IPS DF 6.9 (cell line): ENCODE data around the gene ZG16B.

Experiments used
- DNase-seq: peaks from one replicate; pipeline ENCODE4 v3.0.0-alpha.2; 2013; ENCODE audit warnings: low read depth, low spot score
- H3K27ac ChIP-seq: one replicate; pipeline ENCODE4 v1.5.1; 2013; ENCODE audit warnings: low read length, control low read depth
- H3K27me3 ChIP-seq: 2 replicates; pipeline ENCODE4 v1.6.1; 2013; ENCODE audit warnings: mild to moderate bottlenecking, low read length; ENCODE audit not compliant: control insufficient read depth, insufficient read depth
- H3K36me3 ChIP-seq: 2 replicates; pipeline ENCODE4 v1.6.1; 2013; ENCODE audit warnings: low read length; ENCODE audit not compliant: control insufficient read depth, insufficient read depth
- H3K4me1 ChIP-seq: 2 replicates; pipeline ENCODE4 v1.6.1; 2013; ENCODE audit warnings: low read length; ENCODE audit not compliant: control insufficient read depth, insufficient read depth
- H3K4me3 ChIP-seq: 2 replicates; pipeline ENCODE4 v1.5.1; 2013; ENCODE audit warnings: mild to moderate bottlenecking, low read length
- H3K9me3 ChIP-seq: 2 replicates; pipeline ENCODE4 v1.6.1; 2013; ENCODE audit warnings: low read length, inconsistent platforms; ENCODE audit not compliant: control insufficient read depth, insufficient read depth
- WGBS: extraction: QIAGEN DNeasy Blood & Tissue Kit; methylation state at CpG from one replicate; pipeline ENCODE4 v1.1.7; 2013; ENCODE audit warnings: mixed read lengths, missing lambda C conversion rate; ENCODE audit not compliant: insufficient read length, insufficient coverage; 5-methylcytosine and 5-hydroxymethylcytosine counted together

Gene ZG16B

GRCh38 chr16:2834968-2835367 lies 4.9 kb downstream of the ZG16B start:
- WGBS, result no CpG with 5 or more reads among the region's 3 CpGs
- Histone ChIP-seq H3K36me3 (no peaks in the 10 kb centered on the region), H3K4me1 (peaks cover 8% of the 10 kb centered on the region), H3K9me3 (no peaks in the 10 kb centered on the region), H3K27me3 (no peaks in the 10 kb centered on the region), H3K27ac (no peak overlapping the region), H3K4me3 (no peak overlapping the region)
- no peak for DNase-seq

- WGBS, result no CpG with 5 or more reads among the region's 22 CpGs
- no peak for DNase-seq
- H3K4me1 ChIP-seq, result peaks cover 8% of the 10 kb centered on the region
- no peaks in the 10 kb centered on the region for H3K36me3 ChIP-seq
- no peaks in the 10 kb centered on the region for H3K27me3 ChIP-seq
- H3K9me3 ChIP-seq, result no peaks in the 10 kb centered on the region
- H3K4me3 ChIP-seq, result no peak overlapping the region
- H3K27ac ChIP-seq, result no peak overlapping the region
Observed at GRCh38 chr16:2835638-2836493, 5.8 kb downstream of the ZG16B start.

GRCh38 chr16:2836646-2837508 lies 6.8 kb downstream of the ZG16B start:
- no peak overlapping the region for H3K4me3 ChIP-seq
- no peaks in the 10 kb centered on the region for H3K9me3 ChIP-seq
- no peaks in the 10 kb centered on the region for H3K36me3 ChIP-seq
- 100% methylated on average over 4 of the region's 13 CpGs for WGBS
- peaks cover 7% of the 10 kb centered on the region for H3K4me1 ChIP-seq
- no peaks in the 10 kb centered on the region for H3K27me3 ChIP-seq
- no peak overlapping the region for H3K27ac ChIP-seq
- DNase-seq, result no peak

GRCh38 chr16:2838928-2839327 lies 8.8 kb downstream of the ZG16B start:
- peak; percentile 77 for DNase-seq
- WGBS, result no CpG with 5 or more reads among the region's 12 CpGs

GRCh38 chr16:2839650-2840450 lies 9.7 kb downstream of the ZG16B start:
- Histone ChIP-seq H3K36me3 (no peaks in the 10 kb centered on the region), H3K9me3 (no peaks in the 10 kb centered on the region), H3K27me3 (no peaks in the 10 kb centered on the region), H3K4me3 (no peak overlapping the region), H3K27ac (no peak overlapping the region), H3K4me1 (peaks cover 7% of the 10 kb centered on the region)
- no CpG with 5 or more reads among the region's 15 CpGs for WGBS
- no peak for DNase-seq

More at GRCh38 chr16:2838928-2839327, 8.8 kb downstream of the ZG16B start:
- Histone ChIP-seq H3K4me3 (no peak overlapping the region), H3K9me3 (no peaks in the 10 kb centered on the region), H3K4me1 (peaks cover 7% of the 10 kb centered on the region), H3K27me3 (no peaks in the 10 kb centered on the region), H3K36me3 (no peaks in the 10 kb centered on the region), H3K27ac (no peak overlapping the region)

- no peak overlapping the region for H3K27ac ChIP-seq
Observed at GRCh38 chr16:2840914-2841313, 10.8 kb downstream of the ZG16B start.

GRCh38 chr16:2841606-2842339 lies 11.7 kb downstream of the ZG16B start:
- Histone ChIP-seq H3K36me3 (no peaks in the 10 kb centered on the region), H3K4me1 (no peaks in the 10 kb centered on the region), H3K27ac (no peak overlapping the region), H3K4me3 (no peak overlapping the region), H3K27me3 (no peaks in the 10 kb centered on the region), H3K9me3 (no peaks in the 10 kb centered on the region)
- no peak for DNase-seq
- no CpG with 5 or more reads among the region's 18 CpGs for WGBS

More at GRCh38 chr16:2840914-2841313, 10.8 kb downstream of the ZG16B start:
- no peaks in the 10 kb centered on the region for H3K9me3 ChIP-seq
- WGBS, result no CpG with 5 or more reads among the region's 12 CpGs
- H3K36me3 ChIP-seq, result no peaks in the 10 kb centered on the region
- no peaks in the 10 kb centered on the region for H3K27me3 ChIP-seq
- H3K4me3 ChIP-seq, result no peak overlapping the region
- H3K4me1 ChIP-seq, result peaks cover 4% of the 10 kb centered on the region
- no peak for DNase-seq

GRCh38 chr16:2842340-2843000 lies 12.4 kb downstream of the ZG16B start:
- DNase-seq, result no peak
- no peaks in the 10 kb centered on the region for H3K27me3 ChIP-seq
- no peaks in the 10 kb centered on the region for H3K36me3 ChIP-seq
- WGBS, result no CpG with 5 or more reads among the region's 40 CpGs
- H3K4me1 ChIP-seq, result no peaks in the 10 kb centered on the region
- no peak overlapping the region for H3K4me3 ChIP-seq
- no peaks in the 10 kb centered on the region for H3K9me3 ChIP-seq
- no peak overlapping the region for H3K27ac ChIP-seq

- Histone ChIP-seq H3K4me3 (no peak overlapping the region), H3K27ac (no peak overlapping the region), H3K27me3 (no peaks in the 10 kb centered on the region), H3K4me1 (no peaks in the 10 kb centered on the region), H3K36me3 (no peaks in the 10 kb centered on the region), H3K9me3 (no peaks in the 10 kb centered on the region)
- DNase-seq, result no peak
- no CpG with 5 or more reads among the region's 8 CpGs for WGBS
Observed at GRCh38 chr16:2843526-2843925, 13.4 kb downstream of the ZG16B start.
